ENCODE measurements around the gene ZNF750.

GRCh38 chr17:82832881-82833475, 6.8 kb downstream of the ZNF750 start:
- TF ChIP-seq CTCF (conservative IDR thresholded peaks at IDR 0.05; ENCODE audit: low read depth in 2 of 2) (no peak), STAT1 (IDR thresholded peaks at IDR 0.05; ENCODE audit: unreplicated experiment) (no peak), POLR2AphosphoS5 (IDR thresholded peaks at IDR 0.05; ENCODE audit: low read depth) (no peak), EZH2 (IDR thresholded peaks at IDR 0.05; ENCODE audit: low read depth, unreplicated experiment) (no peak), REST (IDR thresholded peaks at IDR 0.05; ENCODE audit: unreplicated experiment) (no peak), CREB1 (CRISPR knock-in tag; IDR thresholded peaks at IDR 0.05; ENCODE audit: low read depth) (no peak), JUNB (IDR thresholded peaks at IDR 0.05; ENCODE audit: unreplicated experiment) (no peak), EZH2phosphoT487 (IDR thresholded peaks at IDR 0.05; ENCODE audit: unreplicated experiment) (no peak), ZNF114 (CRISPR knock-in tag; IDR thresholded peaks at IDR 0.05) (no peak)
- TF ChIP-seq, protein P1, sequence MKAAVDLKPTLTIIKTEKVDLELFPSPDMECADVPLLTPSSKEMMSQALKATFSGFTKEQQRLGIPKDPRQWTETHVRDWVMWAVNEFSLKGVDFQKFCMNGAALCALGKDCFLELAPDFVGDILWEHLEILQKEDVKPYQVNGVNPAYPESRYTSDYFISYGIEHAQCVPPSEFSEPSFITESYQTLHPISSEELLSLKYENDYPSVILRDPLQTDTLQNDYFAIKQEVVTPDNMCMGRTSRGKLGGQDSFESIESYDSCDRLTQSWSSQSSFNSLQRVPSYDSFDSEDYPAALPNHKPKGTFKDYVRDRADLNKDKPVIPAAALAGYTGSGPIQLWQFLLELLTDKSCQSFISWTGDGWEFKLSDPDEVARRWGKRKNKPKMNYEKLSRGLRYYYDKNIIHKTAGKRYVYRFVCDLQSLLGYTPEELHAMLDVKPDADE (IDR thresholded peaks at IDR 0.05): no peak
- TF ChIP-seq, protein P2, sequence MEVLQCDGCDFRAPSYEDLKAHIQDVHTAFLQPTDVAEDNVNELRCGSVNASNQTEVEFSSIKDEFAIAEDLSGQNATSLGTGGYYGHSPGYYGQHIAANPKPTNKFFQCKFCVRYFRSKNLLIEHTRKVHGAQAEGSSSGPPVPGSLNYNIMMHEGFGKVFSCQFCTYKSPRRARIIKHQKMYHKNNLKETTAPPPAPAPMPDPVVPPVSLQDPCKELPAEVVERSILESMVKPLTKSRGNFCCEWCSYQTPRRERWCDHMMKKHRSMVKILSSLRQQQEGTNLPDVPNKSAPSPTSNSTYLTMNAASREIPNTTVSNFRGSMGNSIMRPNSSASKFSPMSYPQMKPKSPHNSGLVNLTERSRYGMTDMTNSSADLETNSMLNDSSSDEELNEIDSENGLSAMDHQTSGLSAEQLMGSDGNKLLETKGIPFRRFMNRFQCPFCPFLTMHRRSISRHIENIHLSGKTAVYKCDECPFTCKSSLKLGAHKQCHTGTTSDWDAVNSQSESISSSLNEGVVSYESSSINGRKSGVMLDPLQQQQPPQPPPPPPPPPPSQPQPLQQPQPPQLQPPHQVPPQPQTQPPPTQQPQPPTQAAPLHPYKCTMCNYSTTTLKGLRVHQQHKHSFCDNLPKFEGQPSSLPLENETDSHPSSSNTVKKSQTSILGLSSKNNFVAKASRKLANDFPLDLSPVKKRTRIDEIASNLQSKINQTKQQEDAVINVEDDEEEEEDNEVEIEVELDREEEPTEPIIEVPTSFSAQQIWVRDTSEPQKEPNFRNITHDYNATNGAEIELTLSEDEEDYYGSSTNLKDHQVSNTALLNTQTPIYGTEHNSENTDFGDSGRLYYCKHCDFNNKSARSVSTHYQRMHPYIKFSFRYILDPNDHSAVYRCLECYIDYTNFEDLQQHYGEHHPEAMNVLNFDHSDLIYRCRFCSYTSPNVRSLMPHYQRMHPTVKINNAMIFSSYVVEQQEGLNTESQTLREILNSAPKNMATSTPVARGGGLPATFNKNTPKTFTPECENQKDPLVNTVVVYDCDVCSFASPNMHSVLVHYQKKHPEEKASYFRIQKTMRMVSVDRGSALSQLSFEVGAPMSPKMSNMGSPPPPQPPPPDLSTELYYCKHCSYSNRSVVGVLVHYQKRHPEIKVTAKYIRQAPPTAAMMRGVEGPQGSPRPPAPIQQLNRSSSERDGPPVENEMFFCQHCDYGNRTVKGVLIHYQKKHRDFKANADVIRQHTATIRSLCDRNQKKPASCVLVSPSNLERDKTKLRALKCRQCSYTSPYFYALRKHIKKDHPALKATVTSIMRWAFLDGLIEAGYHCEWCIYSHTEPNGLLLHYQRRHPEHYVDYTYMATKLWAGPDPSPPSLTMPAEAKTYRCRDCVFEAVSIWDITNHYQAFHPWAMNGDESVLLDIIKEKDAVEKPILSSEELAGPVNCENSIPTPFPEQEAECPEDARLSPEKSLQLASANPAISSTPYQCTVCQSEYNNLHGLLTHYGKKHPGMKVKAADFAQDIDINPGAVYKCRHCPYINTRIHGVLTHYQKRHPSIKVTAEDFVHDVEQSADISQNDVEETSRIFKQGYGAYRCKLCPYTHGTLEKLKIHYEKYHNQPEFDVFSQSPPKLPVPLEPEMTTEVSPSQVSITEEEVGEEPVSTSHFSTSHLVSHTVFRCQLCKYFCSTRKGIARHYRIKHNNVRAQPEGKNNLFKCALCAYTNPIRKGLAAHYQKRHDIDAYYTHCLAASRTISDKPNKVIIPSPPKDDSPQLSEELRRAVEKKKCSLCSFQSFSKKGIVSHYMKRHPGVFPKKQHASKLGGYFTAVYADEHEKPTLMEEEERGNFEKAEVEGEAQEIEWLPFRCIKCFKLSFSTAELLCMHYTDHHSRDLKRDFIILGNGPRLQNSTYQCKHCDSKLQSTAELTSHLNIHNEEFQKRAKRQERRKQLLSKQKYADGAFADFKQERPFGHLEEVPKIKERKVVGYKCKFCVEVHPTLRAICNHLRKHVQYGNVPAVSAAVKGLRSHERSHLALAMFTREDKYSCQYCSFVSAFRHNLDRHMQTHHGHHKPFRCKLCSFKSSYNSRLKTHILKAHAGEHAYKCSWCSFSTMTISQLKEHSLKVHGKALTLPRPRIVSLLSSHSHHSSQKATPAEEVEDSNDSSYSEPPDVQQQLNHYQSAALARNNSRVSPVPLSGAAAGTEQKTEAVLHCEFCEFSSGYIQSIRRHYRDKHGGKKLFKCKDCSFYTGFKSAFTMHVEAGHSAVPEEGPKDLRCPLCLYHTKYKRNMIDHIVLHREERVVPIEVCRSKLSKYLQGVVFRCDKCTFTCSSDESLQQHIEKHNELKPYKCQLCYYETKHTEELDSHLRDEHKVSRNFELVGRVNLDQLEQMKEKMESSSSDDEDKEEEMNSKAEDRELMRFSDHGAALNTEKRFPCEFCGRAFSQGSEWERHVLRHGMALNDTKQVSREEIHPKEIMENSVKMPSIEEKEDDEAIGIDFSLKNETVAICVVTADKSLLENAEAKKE (CRISPR knock-in tag; IDR thresholded peaks at IDR 0.05): no peak

Data from GM23338 (cell line).